H1 (cell line): ENCODE measurements around the gene ASCL1. TPM values are rescaled to one million over a fixed set of nuclear protein-coding genes. Genes with fewer than 3 reads are reported as not detected.

Source experiments
- ASH2L ChIP-seq: fragments of 200-600, 300-600 bp; sonication (generic); IDR thresholded peaks from one replicate; pipeline ENCODE4 v1.7.1; 2017; ENCODE audit warnings: low read length
- BRCA1 ChIP-seq: IDR thresholded peaks from 2 replicates; pipeline ENCODE4 v1.6.1; 2012; ENCODE audit warnings: low read depth, low read length, improper control_type of control experiment
- CREB1 ChIP-seq: IDR thresholded peaks from 2 replicates; pipeline ENCODE4 v1.6.1; 2012; ENCODE audit warnings: inconsistent platforms
- KDM5A ChIP-seq: fragments of 200-600 bp; IDR thresholded peaks from 2 replicates; pipeline ENCODE4 v1.7.1; 2012; ENCODE audit warnings: mild to moderate bottlenecking, low read length, inconsistent platforms, mixed read lengths
- PHF8 ChIP-seq: fragments of 200-600 bp; sonication (generic); conservative IDR thresholded peaks from 2 replicates; pipeline ENCODE4 v1.7.1; 2012; ENCODE audit warnings: low read depth, mild to moderate bottlenecking, inconsistent platforms, low read length, moderate library complexity
- POLR2AphosphoS5 ChIP-seq: IDR thresholded peaks from 2 replicates; pipeline ENCODE4 v1.6.1; 2011; ENCODE audit warnings: low read depth, low read length
- YY1 ChIP-seq: IDR thresholded peaks from 2 replicates; pipeline ENCODE4 v1.6.1; 2011; ENCODE audit warnings: low read depth, mild to moderate bottlenecking, low read length
- ZNF274 ChIP-seq: IDR thresholded peaks from 2 replicates; pipeline ENCODE4 v1.7.0; 2012; ENCODE audit warnings: low read length, borderline replicate concordance; ENCODE audit errors: extremely low read depth
- polyA plus RNA-seq, 7 experiments: library from polyadenylated mRNA; depleted of rRNA in 3 of 7; stranded (reverse) in 5 of 7; unstranded in 2 of 7; fragments of >200 nt in 5 of 7; fragments of 200-250 nt in 2 of 7; gene quantifications; 1 replicate in 5 of 7; 2 replicates in 1 of 7; 4 replicates in 1 of 7; pipeline versions ENCODE4 v1.2.1 to v1.2.3, GENCODE V29; 2011 to 2013; ENCODE audit warnings: missing spikeins in 2 of 7, mixed read lengths in 2 of 7
- total RNA-seq: library from RNA; stranded (reverse); fragmentation: NEBNext Ultra II Directional; extraction: Animal tissue kit (Norgen Biotek cat#: 25700); gene quantifications from 2 replicates; pipeline ENCODE4 v1.2.1, GENCODE V29; 2021
- TF ChIP-seq, protein P1 (sequence below): fragments of 300-600 bp; sonication (generic); IDR thresholded peaks from 2 replicates; pipeline ENCODE4 v1.7.1; 2012; ENCODE audit warnings: low read length, moderate library complexity, mild to moderate bottlenecking, inconsistent platforms; ENCODE audit not compliant: insufficient replicate concordance
- TF ChIP-seq, protein P2 (sequence below): IDR thresholded peaks from 2 replicates; pipeline ENCODE4 v1.6.1; 2012; ENCODE audit warnings: low read length, inconsistent platforms

The ASCL1 gene
- total and polyA plus RNA-seq, 2 of the 8 experiments (the other 6 are each of a cell fraction or from before 2014, with no cell fraction given) = 0.12 TPM; not detected in 1

DNA sequence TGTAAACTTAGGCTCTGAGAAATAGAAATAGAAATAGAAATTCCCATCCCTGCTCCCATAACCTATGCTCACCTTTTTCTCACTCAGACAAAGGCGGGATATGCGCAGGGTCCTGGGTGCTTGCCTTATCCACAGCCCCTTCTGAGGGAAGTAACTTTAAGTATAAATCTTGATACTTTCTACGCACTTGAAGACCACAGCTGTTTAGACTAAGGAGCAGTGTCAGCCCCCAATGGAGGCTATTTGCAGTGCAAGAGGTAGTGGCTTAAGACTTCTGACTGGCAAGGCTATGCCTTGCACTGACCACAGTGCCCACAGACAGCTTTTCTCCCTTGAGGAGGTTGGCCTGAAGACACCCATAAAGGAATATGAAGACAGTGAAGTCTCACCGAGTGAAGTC, 35.2 kb downstream of the ASCL1 start (continued):
- TF ChIP-seq, protein P1, sequence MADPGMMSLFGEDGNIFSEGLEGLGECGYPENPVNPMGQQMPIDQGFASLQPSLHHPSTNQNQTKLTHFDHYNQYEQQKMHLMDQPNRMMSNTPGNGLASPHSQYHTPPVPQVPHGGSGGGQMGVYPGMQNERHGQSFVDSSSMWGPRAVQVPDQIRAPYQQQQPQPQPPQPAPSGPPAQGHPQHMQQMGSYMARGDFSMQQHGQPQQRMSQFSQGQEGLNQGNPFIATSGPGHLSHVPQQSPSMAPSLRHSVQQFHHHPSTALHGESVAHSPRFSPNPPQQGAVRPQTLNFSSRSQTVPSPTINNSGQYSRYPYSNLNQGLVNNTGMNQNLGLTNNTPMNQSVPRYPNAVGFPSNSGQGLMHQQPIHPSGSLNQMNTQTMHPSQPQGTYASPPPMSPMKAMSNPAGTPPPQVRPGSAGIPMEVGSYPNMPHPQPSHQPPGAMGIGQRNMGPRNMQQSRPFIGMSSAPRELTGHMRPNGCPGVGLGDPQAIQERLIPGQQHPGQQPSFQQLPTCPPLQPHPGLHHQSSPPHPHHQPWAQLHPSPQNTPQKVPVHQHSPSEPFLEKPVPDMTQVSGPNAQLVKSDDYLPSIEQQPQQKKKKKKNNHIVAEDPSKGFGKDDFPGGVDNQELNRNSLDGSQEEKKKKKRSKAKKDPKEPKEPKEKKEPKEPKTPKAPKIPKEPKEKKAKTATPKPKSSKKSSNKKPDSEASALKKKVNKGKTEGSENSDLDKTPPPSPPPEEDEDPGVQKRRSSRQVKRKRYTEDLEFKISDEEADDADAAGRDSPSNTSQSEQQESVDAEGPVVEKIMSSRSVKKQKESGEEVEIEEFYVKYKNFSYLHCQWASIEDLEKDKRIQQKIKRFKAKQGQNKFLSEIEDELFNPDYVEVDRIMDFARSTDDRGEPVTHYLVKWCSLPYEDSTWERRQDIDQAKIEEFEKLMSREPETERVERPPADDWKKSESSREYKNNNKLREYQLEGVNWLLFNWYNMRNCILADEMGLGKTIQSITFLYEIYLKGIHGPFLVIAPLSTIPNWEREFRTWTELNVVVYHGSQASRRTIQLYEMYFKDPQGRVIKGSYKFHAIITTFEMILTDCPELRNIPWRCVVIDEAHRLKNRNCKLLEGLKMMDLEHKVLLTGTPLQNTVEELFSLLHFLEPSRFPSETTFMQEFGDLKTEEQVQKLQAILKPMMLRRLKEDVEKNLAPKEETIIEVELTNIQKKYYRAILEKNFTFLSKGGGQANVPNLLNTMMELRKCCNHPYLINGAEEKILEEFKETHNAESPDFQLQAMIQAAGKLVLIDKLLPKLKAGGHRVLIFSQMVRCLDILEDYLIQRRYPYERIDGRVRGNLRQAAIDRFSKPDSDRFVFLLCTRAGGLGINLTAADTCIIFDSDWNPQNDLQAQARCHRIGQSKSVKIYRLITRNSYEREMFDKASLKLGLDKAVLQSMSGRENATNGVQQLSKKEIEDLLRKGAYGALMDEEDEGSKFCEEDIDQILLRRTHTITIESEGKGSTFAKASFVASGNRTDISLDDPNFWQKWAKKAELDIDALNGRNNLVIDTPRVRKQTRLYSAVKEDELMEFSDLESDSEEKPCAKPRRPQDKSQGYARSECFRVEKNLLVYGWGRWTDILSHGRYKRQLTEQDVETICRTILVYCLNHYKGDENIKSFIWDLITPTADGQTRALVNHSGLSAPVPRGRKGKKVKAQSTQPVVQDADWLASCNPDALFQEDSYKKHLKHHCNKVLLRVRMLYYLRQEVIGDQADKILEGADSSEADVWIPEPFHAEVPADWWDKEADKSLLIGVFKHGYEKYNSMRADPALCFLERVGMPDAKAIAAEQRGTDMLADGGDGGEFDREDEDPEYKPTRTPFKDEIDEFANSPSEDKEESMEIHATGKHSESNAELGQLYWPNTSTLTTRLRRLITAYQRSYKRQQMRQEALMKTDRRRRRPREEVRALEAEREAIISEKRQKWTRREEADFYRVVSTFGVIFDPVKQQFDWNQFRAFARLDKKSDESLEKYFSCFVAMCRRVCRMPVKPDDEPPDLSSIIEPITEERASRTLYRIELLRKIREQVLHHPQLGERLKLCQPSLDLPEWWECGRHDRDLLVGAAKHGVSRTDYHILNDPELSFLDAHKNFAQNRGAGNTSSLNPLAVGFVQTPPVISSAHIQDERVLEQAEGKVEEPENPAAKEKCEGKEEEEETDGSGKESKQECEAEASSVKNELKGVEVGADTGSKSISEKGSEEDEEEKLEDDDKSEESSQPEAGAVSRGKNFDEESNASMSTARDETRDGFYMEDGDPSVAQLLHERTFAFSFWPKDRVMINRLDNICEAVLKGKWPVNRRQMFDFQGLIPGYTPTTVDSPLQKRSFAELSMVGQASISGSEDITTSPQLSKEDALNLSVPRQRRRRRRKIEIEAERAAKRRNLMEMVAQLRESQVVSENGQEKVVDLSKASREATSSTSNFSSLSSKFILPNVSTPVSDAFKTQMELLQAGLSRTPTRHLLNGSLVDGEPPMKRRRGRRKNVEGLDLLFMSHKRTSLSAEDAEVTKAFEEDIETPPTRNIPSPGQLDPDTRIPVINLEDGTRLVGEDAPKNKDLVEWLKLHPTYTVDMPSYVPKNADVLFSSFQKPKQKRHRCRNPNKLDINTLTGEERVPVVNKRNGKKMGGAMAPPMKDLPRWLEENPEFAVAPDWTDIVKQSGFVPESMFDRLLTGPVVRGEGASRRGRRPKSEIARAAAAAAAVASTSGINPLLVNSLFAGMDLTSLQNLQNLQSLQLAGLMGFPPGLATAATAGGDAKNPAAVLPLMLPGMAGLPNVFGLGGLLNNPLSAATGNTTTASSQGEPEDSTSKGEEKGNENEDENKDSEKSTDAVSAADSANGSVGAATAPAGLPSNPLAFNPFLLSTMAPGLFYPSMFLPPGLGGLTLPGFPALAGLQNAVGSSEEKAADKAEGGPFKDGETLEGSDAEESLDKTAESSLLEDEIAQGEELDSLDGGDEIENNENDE = no peak
- no peak for TF ChIP-seq YY1
- TF ChIP-seq KDM5A = no peak
- TF ChIP-seq PHF8 = no peak
- TF ChIP-seq BRCA1 = no peak
- TF ChIP-seq ZNF274 = no peak
- no peak for TF ChIP-seq POLR2AphosphoS5
- TF ChIP-seq, protein P2, sequence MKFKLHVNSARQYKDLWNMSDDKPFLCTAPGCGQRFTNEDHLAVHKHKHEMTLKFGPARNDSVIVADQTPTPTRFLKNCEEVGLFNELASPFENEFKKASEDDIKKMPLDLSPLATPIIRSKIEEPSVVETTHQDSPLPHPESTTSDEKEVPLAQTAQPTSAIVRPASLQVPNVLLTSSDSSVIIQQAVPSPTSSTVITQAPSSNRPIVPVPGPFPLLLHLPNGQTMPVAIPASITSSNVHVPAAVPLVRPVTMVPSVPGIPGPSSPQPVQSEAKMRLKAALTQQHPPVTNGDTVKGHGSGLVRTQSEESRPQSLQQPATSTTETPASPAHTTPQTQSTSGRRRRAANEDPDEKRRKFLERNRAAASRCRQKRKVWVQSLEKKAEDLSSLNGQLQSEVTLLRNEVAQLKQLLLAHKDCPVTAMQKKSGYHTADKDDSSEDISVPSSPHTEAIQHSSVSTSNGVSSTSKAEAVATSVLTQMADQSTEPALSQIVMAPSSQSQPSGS = no peak
- no peak for TF ChIP-seq ASH2L
- TF ChIP-seq CREB1 = no peak
